Lung (tissue), 12 donors: ENCODE results near the gene MAGI2. TPM values are rescaled to one million over a fixed set of nuclear protein-coding genes. Genes with fewer than 3 reads are reported as not detected.

ENCODE experiments used
- ATAC-seq: fragments of 200-7000 bp; cut with Tn5 transposase; one replicate; pipeline ENCODE4 v1.9.1; 2020; ENCODE audit warnings: moderate number of reproducible peaks; ENCODE audit not compliant: insufficient read depth, low FRiP score
- DNase-seq, 3 donors: peaks; one replicate each; pipeline ENCODE4 v3.0.0-alpha.2; 2013 to 2017
- H3K27ac ChIP-seq, 2 donors: one replicate each; pipeline ENCODE4 v1.5.1; 2013; ENCODE audit warnings: mild to moderate bottlenecking in 2 of 2, moderate library complexity in 2 of 2, control low read depth in 1 of 2, inconsistent platforms in 1 of 2, low read depth in 1 of 2, low read length in 1 of 2
- H3K27me3 ChIP-seq, 3 donors: one replicate each; pipeline ENCODE4 v1.5.1; 2013; ENCODE audit warnings: low read length in 2 of 3; ENCODE audit not compliant: control insufficient read depth in 3 of 3, insufficient read depth in 3 of 3
- H3K36me3 ChIP-seq, 4 donors: one replicate each; pipeline ENCODE4 v1.5.1; 2013; ENCODE audit warnings: low read length in 4 of 4, mild to moderate bottlenecking in 1 of 4, moderate library complexity in 1 of 4; ENCODE audit not compliant: control insufficient read depth in 4 of 4, insufficient read depth in 4 of 4
- H3K4me1 ChIP-seq, 5 donors: one replicate each; pipeline ENCODE4 v1.5.1; 2013; ENCODE audit warnings: low read length in 5 of 5, mild to moderate bottlenecking in 2 of 5, moderate library complexity in 1 of 5; ENCODE audit not compliant: control insufficient read depth in 5 of 5, insufficient read depth in 5 of 5
- H3K4me3 ChIP-seq: one replicate; pipeline ENCODE4 v1.5.1; 2013; ENCODE audit warnings: mild to moderate bottlenecking, control low read depth, moderate library complexity
- H3K9ac ChIP-seq, 2 donors: one replicate each; pipeline ENCODE4 v1.5.1; 2013; ENCODE audit warnings: low read length in 2 of 2, control low read depth in 1 of 2; ENCODE audit not compliant: insufficient read depth in 1 of 2
- H3K9me3 ChIP-seq, 4 donors: one replicate each; pipeline ENCODE4 v1.5.1; 2013; ENCODE audit warnings: low read length in 3 of 4, mild to moderate bottlenecking in 1 of 4, moderate library complexity in 1 of 4; ENCODE audit not compliant: control insufficient read depth in 4 of 4, insufficient read depth in 3 of 4
- WGBS, 2 donors: extraction: QIAGEN DNeasy Blood & Tissue Kit; methylation state at CpG; one replicate each; pipeline ENCODE4 v1.1.7; 2013; 5-methylcytosine and 5-hydroxymethylcytosine counted together
- polyA plus RNA-seq, 2 donors: library from polyadenylated mRNA; stranded (reverse); fragments of 200-250 nt; gene quantifications; one replicate each; pipeline ENCODE4 v1.2.1, GENCODE V29; 2013
- total RNA-seq, 2 donors: library from RNA; depleted of rRNA in 1 of 2; stranded (reverse); fragments of >200 nt in 1 of 2; gene quantifications; one replicate each; pipeline ENCODE4 v1.2.1, GENCODE V29; 2014 to 2021
- TF ChIP-seq, protein P1 (sequence below): IDR thresholded peaks from 2 replicates; pipeline ENCODE4 v1.5.1; 2012; ENCODE audit warnings: mild to moderate bottlenecking; ENCODE audit errors: control extremely low read depth, extremely low read depth
- donor health status: control.
- donor health status: control.
- donor health status: Bipolar disorder and iron deficiency.
- donor health status: healthy.
- donor health status: DM: yes; HTN: yes; CAD: no.

Gene MAGI2
- total and polyA plus RNA-seq, 4 donors = 0.94 to 18.0 (median 5.3) TPM

GRCh38 chr7:79037001-79037400 is 416.5 kb downstream of the MAGI2 start:
- 84 to 85% methylated on average over 4 of the region's 4 CpGs for WGBS, 2 donors
- Histone ChIP-seq H3K9me3 (no peaks in the 10 kb centered on the region), H3K4me3 (no peak overlapping the region), H3K4me1 (peaks cover 0 to 16% (median 0%) of the 10 kb centered on the region in 5 donors), H3K9ac (no peak overlapping the region), H3K27ac (no peak overlapping the region), H3K36me3 (no peaks in the 10 kb centered on the region), H3K27me3 (no peaks in the 10 kb centered on the region)
- DNase-seq (peak in 2 of 3 donors; percentile 50 to 64), ATAC-seq (no peak)
- TF ChIP-seq, protein P1, sequence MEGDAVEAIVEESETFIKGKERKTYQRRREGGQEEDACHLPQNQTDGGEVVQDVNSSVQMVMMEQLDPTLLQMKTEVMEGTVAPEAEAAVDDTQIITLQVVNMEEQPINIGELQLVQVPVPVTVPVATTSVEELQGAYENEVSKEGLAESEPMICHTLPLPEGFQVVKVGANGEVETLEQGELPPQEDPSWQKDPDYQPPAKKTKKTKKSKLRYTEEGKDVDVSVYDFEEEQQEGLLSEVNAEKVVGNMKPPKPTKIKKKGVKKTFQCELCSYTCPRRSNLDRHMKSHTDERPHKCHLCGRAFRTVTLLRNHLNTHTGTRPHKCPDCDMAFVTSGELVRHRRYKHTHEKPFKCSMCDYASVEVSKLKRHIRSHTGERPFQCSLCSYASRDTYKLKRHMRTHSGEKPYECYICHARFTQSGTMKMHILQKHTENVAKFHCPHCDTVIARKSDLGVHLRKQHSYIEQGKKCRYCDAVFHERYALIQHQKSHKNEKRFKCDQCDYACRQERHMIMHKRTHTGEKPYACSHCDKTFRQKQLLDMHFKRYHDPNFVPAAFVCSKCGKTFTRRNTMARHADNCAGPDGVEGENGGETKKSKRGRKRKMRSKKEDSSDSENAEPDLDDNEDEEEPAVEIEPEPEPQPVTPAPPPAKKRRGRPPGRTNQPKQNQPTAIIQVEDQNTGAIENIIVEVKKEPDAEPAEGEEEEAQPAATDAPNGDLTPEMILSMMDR = no peak

- H3K9ac ChIP-seq = no peak overlapping the region
- WGBS, 2 donors = 74 to 75% methylated on average over 2 of the region's 2 CpGs
- no peaks in the 10 kb centered on the region for H3K36me3 ChIP-seq
- no peak overlapping the region for H3K27ac ChIP-seq
- peaks cover 0 to 16% (median 0%) of the 10 kb centered on the region in 5 donors for H3K4me1 ChIP-seq
- no peaks in the 10 kb centered on the region for H3K27me3 ChIP-seq
- TF ChIP-seq, protein P1 = no peak
- DNase-seq (peak in 2 of 3 donors; percentile 55 to 75), ATAC-seq (no peak)
- no peak overlapping the region for H3K4me3 ChIP-seq
- no peaks in the 10 kb centered on the region for H3K9me3 ChIP-seq
Measured at GRCh38 chr7:79036356-79036755, 417.1 kb downstream of the MAGI2 start.

- ATAC-seq = no peak
- H3K9me3 ChIP-seq = no peaks in the 10 kb centered on the region
Measured at GRCh38 chr7:79035858-79036257, 417.6 kb downstream of the MAGI2 start.

More at GRCh38 chr7:79035858-79036257, 417.6 kb downstream of the MAGI2 start:
- Histone ChIP-seq H3K27me3 (no peaks in the 10 kb centered on the region), H3K4me1 (peaks cover 0 to 16% (median 0%) of the 10 kb centered on the region in 5 donors), H3K4me3 (no peak overlapping the region), H3K9ac (no peak overlapping the region), H3K36me3 (no peaks in the 10 kb centered on the region), H3K27ac (no peak overlapping the region)
- DNase-seq = no peak
- TF ChIP-seq, protein P1 = no peak
- WGBS, 2 donors = 77 to 87% methylated on average over 3 of the region's 3 CpGs
